HUES6 (cell line): ENCODE results near the gene DMD.

Experiments
- H3K27ac ChIP-seq: 2 replicates; pipeline ENCODE4 v1.7.0; 2013; ENCODE audit warnings: low read depth, mild to moderate bottlenecking, low read length, inconsistent platforms
- H3K27me3 ChIP-seq: 2 replicates; pipeline ENCODE4 v1.6.1; 2013; ENCODE audit warnings: low read length; ENCODE audit not compliant: control insufficient read depth, insufficient read depth
- H3K36me3 ChIP-seq: 2 replicates; pipeline ENCODE4 v1.6.1; 2013; ENCODE audit warnings: low read length; ENCODE audit not compliant: control insufficient read depth, insufficient read depth
- H3K4me1 ChIP-seq: 2 replicates; pipeline ENCODE4 v1.6.1; 2013; ENCODE audit warnings: low read length; ENCODE audit not compliant: control insufficient read depth, insufficient read depth
- H3K4me3 ChIP-seq: 2 replicates; pipeline ENCODE4 v1.5.1; 2013; ENCODE audit warnings: low read depth, low read length
- H3K9ac ChIP-seq: one replicate; pipeline ENCODE4 v1.6.1; 2013; ENCODE audit warnings: mild to moderate bottlenecking, low read length
- H3K9me3 ChIP-seq: 2 replicates; pipeline ENCODE4 v1.6.1; 2013; ENCODE audit warnings: low read depth, low read length; ENCODE audit not compliant: control insufficient read depth, insufficient read depth

Gene DMD

DNA sequence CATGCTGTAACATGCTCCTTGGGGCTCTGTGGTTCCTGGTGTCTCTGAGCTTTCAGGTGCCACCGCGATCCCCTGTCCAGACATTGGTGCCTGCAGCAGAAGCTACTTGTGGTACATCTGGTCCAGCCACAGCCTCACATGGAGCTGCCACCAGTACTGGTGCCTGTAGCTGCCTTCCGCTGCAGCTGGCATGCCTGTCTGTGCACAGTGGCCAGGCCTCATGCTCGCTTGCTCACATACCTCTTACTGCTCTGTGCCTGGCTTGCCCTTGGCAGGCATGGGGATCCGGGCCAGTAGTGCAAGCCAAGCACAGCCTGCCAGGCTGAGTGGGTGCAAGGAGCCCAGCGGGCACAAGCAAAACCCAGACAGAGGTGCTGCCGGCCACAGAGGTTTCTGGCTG, 618.6 kb downstream of the DMD start:
- Histone ChIP-seq H3K27ac (no peak overlapping the region), H3K9ac (no peak overlapping the region), H3K36me3 (no peaks in the 10 kb centered on the region; the same call in 1 of the 2 replicates), H3K4me3 (no peak overlapping the region), H3K9me3 (peaks cover 14% of the 10 kb centered on the region; the same call in 1 of the 2 replicates), H3K27me3 (no peaks in the 10 kb centered on the region; the same call in 1 of the 2 replicates), H3K4me1 (no peaks in the 10 kb centered on the region)

DNA sequence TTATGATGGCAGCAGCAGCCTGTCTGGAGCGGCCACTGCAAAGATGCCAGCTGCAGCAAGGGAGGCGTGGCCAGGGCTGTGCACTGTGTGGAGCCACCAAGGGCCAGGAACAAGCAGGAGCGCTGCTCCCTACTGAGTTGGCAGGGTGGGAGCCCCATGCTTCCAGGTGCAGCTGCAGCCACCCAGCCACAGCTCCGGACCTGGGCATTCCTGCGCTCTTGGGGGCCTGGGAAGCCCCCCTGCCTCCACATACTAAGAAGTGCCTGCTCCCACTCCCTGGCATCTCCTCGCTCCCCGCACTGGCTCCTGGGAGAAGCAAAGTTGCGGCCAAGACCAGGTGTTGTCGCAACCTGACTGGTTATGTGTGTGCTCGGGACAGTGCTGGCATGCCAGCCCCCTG, 619.8 kb downstream of the DMD start:
- no peaks in the 10 kb centered on the region; the same call in 1 of the 2 replicates for H3K27me3 ChIP-seq
- H3K27ac ChIP-seq = no peak overlapping the region
- no peak overlapping the region for H3K9ac ChIP-seq
- H3K4me3 ChIP-seq = no peak overlapping the region
- H3K9me3 ChIP-seq = peaks cover 14% of the 10 kb centered on the region; the same call in 1 of the 2 replicates
- no peaks in the 10 kb centered on the region; the same call in 1 of the 2 replicates for H3K36me3 ChIP-seq
- no peaks in the 10 kb centered on the region for H3K4me1 ChIP-seq

DNA sequence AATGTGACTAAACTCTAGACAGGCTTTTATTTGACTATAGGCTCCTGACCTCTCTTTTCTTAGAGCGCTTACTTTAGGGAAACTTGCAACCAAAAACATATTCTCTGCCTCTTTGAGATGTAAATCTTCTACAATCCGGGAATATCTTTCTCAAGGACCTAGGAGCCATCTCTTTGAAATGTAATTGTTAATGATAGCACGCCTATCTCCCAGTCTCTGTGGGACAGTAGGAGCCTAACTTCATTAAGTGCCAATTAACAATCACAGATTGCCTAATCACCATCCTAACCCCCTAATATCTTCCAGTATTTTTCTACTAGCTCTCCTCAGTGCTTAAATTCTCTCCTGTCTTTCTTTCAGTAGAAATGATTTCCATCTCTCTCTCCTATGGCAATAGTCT, 628.6 kb downstream of the DMD start:
- Histone ChIP-seq H3K36me3 (no peaks in the 10 kb centered on the region), H3K9ac (no peak overlapping the region), H3K4me1 (peaks cover 10% of the 10 kb centered on the region; the same call in 1 of the 2 replicates), H3K27me3 (peaks cover 3% of the 10 kb centered on the region; the same call in 1 of the 2 replicates), H3K4me3 (no peak overlapping the region), H3K9me3 (no peaks in the 10 kb centered on the region), H3K27ac (no peak overlapping the region; the same call in 1 of the 2 replicates)

DNA sequence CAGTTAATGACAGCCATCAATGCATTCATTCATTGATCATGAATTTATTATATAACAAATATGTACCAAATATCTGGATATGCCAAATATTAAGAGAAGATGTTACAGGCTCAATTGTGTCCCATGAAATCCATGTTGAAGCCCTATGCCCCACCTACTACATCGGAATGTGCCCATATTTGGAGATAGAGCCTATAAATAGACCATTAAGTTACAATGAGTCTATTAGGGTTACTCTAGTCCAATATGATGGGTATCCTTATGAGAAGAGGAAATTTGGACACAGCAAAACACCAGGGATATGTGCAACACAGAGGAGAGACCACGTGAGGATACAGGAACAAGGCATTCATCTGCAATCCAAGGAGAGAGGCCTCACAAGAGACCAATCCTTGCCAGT, 634.5 kb downstream of the DMD start:
- H3K9me3 ChIP-seq = no peaks in the 10 kb centered on the region
- no peak overlapping the region for H3K9ac ChIP-seq
- peaks cover 3% of the 10 kb centered on the region; the same call in 1 of the 2 replicates for H3K27me3 ChIP-seq
- peaks cover 4% of the 10 kb centered on the region; the same call in 1 of the 2 replicates for H3K4me1 ChIP-seq
- H3K27ac ChIP-seq = no peak overlapping the region
- no peaks in the 10 kb centered on the region for H3K36me3 ChIP-seq
- H3K4me3 ChIP-seq = no peak overlapping the region

DNA sequence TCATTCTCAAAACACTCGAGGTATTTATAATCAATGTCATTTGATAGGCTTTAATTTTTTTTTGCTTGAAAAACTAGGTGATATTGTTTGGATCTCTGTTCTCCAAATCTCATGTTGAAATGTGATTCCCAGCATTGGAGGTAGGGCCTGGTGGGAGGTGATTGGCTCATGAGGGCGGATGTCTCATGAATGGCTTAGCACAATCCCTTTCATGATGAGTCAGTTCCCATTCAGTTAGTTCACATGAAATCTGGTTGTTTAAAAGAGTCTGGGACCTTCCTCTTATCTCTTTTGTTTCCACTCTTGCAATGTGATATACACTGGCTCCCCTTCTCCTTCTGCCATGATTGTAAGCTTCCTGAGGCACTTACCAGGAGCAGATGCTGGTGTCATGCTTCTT, 638.7 kb downstream of the DMD start:
- Histone ChIP-seq H3K4me1 (peaks cover 2% of the 10 kb centered on the region; the same call in 1 of the 2 replicates), H3K27me3 (no peaks in the 10 kb centered on the region; the same call in 1 of the 2 replicates), H3K27ac (no peak overlapping the region), H3K4me3 (no peak overlapping the region), H3K36me3 (no peaks in the 10 kb centered on the region), H3K9ac (no peak overlapping the region), H3K9me3 (no peaks in the 10 kb centered on the region)

DNA sequence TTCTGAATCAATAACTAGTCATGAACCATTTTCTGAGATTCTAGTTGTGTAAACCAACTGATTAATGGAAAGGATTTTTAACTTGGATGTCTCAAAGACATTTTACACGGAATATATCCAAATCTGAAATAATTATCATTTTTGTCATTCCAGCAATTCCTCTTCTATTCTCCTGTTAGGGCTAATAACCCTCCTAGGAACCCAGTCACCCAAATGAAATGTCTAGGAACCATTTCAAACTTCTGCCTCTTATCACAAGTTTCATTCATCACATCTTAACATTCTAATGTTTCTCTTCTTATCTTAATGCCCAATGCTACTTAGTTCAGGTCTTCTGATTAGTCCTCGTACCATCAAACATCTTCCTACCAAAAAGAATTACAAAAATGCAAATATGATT, 639.8 kb downstream of the DMD start:
- Histone ChIP-seq H3K9me3 (no peaks in the 10 kb centered on the region), H3K4me1 (0 out of 2 replicates have a peak, but pooled peaks cover 2% of the 10 kb centered on the region), H3K27ac (no peak overlapping the region), H3K4me3 (no peak overlapping the region), H3K27me3 (no peaks in the 10 kb centered on the region; the same call in 1 of the 2 replicates), H3K36me3 (no peaks in the 10 kb centered on the region; the same call in 1 of the 2 replicates), H3K9ac (no peak overlapping the region)

DNA sequence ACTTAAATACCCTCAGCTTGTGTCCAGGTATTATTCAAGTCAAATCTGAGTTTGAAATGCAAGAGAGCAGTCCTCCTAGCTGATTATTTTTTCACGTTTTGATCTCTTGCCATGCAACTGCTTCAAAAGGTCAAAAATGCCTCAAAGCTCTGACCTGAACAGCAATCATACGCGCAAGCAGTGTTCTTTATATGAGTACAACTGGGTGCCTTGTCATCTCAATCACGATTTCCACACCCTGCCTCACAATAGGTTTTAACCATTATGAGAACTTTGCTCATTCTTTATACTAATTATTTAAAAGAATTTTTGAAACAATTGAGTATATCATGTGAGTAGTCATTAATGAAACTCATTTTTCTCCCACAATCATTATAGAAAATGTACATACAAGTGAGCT, 649.1 kb downstream of the DMD start:
- peaks cover 6% of the 10 kb centered on the region; the same call in 1 of the 2 replicates for H3K36me3 ChIP-seq
- H3K27me3 ChIP-seq = no peaks in the 10 kb centered on the region; the same call in 1 of the 2 replicates
- H3K4me1 ChIP-seq = no peaks in the 10 kb centered on the region
- no peaks in the 10 kb centered on the region for H3K9me3 ChIP-seq
- no peak overlapping the region for H3K9ac ChIP-seq
- no peak overlapping the region for H3K27ac ChIP-seq
- no peak overlapping the region for H3K4me3 ChIP-seq

DNA sequence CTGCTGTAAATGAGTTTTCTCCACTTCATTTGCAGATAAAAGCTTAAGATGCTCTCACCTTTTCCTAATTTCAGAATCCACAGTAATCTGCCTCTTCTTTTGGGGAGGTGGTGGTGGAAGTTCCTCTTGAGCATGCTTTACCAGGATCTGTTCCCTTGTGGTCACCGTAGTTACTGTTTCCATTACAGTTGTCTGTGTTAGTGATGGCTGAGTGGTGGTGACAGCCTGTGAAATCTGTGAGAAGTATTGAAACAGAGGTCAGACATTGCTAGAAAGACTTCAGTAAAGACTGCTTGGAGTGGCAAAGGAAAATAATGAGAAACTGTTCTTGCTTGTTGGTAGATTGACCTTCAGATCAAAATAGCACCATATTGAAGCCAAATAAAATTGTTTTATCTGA, 666.2 kb downstream of the DMD start:
- no peaks in the 10 kb centered on the region for H3K9me3 ChIP-seq
- no peaks in the 10 kb centered on the region; the same call in 1 of the 2 replicates for H3K27me3 ChIP-seq
- H3K4me3 ChIP-seq = no peak overlapping the region
- H3K27ac ChIP-seq = no peak overlapping the region
- no peaks in the 10 kb centered on the region for H3K36me3 ChIP-seq
- H3K9ac ChIP-seq = no peak overlapping the region
- peaks cover 4% of the 10 kb centered on the region; the same call in 1 of the 2 replicates for H3K4me1 ChIP-seq

DNA sequence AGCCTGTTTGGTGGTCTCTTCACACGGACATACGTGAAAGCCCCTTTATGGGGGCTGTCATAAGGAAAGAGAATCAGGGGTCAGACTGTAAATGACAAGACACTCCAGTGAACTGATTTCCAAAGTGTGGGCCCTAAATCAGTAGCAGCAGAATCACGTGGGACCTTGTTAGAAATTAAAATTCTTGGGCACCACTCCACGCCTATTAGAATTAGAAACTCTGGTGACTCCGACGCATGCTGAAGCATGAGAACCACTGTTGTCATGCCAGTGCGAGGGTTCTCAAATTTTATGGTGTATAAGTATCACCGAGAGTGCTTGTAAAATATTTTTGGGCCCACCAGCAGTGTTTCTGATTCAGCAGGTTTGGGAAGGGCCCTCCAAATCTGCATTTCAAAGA, 672.8 kb downstream of the DMD start:
- Histone ChIP-seq H3K27me3 (no peaks in the 10 kb centered on the region; the same call in 1 of the 2 replicates), H3K4me3 (peak overlapping the region; percentile 3; the same call in 1 of the 2 replicates)

DNA sequence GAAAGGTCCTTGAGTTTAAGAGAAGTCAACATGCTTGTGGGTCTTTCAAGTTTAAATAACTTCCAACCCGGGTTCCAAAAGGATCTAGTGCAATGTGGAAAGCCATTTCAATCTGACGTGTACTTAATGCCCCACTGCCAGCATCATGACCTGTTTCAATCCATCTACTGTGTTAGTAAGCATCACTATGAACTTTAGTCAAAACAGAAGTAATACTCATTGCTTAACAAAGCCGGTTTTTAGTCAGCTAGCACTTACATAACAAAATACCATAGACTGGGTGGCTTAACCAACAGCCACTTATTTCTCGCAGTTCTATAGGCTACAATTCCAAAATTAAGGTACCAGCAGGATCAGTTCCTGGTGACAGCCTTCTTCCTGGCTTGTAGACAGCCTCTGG, 677.5 kb downstream of the DMD start:
- no peak overlapping the region for H3K4me3 ChIP-seq
- H3K27ac ChIP-seq = no peak overlapping the region
- H3K4me1 ChIP-seq = peaks cover 44% of the 10 kb centered on the region
- no peak overlapping the region for H3K9ac ChIP-seq
- no peaks in the 10 kb centered on the region for H3K36me3 ChIP-seq
- no peaks in the 10 kb centered on the region for H3K9me3 ChIP-seq
- H3K27me3 ChIP-seq = no peaks in the 10 kb centered on the region; the same call in 1 of the 2 replicates

More for the DNA sequence above, 672.8 kb downstream of the DMD start:
- H3K9me3 ChIP-seq = no peaks in the 10 kb centered on the region
- H3K9ac ChIP-seq = peak overlapping the region; percentile 77
- H3K4me1 ChIP-seq = peaks cover 55% of the 10 kb centered on the region
- H3K27ac ChIP-seq = peak overlapping the region; percentile 75; the same call in 1 of the 2 replicates
- H3K36me3 ChIP-seq = no peaks in the 10 kb centered on the region

DNA sequence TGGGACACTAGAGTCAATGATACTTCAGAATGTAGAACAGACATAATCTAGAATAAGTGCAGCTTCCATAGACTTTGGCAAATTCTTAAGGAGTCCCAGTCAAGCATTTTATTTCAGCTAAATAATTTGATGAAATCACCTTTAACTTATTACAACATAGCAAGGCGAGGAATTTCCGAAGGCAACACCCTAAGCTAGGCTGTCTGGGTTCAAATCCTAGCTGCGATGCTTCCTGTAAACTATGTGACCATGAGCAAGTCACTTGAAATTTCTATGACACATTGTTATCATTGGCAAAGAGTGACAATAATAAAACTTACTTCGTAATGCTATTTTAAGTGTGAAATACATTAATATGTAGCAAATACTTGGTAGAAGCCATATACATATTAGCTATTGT, 679.1 kb downstream of the DMD start:
- Histone ChIP-seq H3K36me3 (no peaks in the 10 kb centered on the region), H3K27me3 (no peaks in the 10 kb centered on the region; the same call in 1 of the 2 replicates), H3K4me3 (no peak overlapping the region), H3K4me1 (peaks cover 38% of the 10 kb centered on the region), H3K27ac (no peak overlapping the region), H3K9ac (no peak overlapping the region), H3K9me3 (no peaks in the 10 kb centered on the region)
